Dermis microvascular lymphatic vessel endothelial cell (primary cell): Measurements from ENCODE around the gene CATSPERD. TPM values are rescaled to one million over a fixed set of nuclear protein-coding genes. Genes with fewer than 3 reads are reported as not detected.

Experiments
- DNase-seq, 2 donors: peaks; one replicate each; pipeline versions ENCODE4 v3.0.0 to v3.0.0-alpha.2; 2010; ENCODE audit warnings: low read depth in 2 of 2
- total RNA-seq: library from RNA; depleted of rRNA; stranded (reverse); fragments of >200 nt; gene quantifications from 2 replicates; pipeline ENCODE4 v1.2.1, GENCODE V29; 2014

The CATSPERD gene
- total RNA-seq, 1 donor from 2014 or later, result not detected

- peak in 1 of 2 donors; percentile 55 for DNase-seq
Observed at GRCh38 chr19:5805462-5806132, 85.2 kb downstream of the CATSPERD start.

- DNase-seq, result no peak
Observed at GRCh38 chr19:5806133-5806489, 85.7 kb downstream of the CATSPERD start.

GRCh38 chr19:5806905-5807304 is 86.5 kb downstream of the CATSPERD start:
- no peak for DNase-seq

GRCh38 chr19:5808120-5808816 is 87.8 kb downstream of the CATSPERD start:
- DNase-seq, result no peak

GRCh38 chr19:5809053-5809452 is 88.6 kb downstream of the CATSPERD start:
- no peak for DNase-seq

- DNase-seq, result no peak
Observed at GRCh38 chr19:5809469-5809868, 89.0 kb downstream of the CATSPERD start.

- DNase-seq, result no peak
Observed at GRCh38 chr19:5811117-5811516, 90.7 kb downstream of the CATSPERD start.

- DNase-seq, result no peak
Observed at GRCh38 chr19:5814123-5814851, 93.8 kb downstream of the CATSPERD start.

- DNase-seq, result no peak
Observed at GRCh38 chr19:5814852-5815246, 94.4 kb downstream of the CATSPERD start.

GRCh38 chr19:5817218-5817617 is 96.8 kb downstream of the CATSPERD start:
- DNase-seq, result no peak

GRCh38 chr19:5818594-5818993 is 98.2 kb downstream of the CATSPERD start:
- DNase-seq, result no peak

- no peak for DNase-seq
Observed at GRCh38 chr19:5820785-5821184, 100.3 kb downstream of the CATSPERD start.

GRCh38 chr19:5821521-5822180 is 101.2 kb downstream of the CATSPERD start:
- DNase-seq, result no peak

- DNase-seq, result no peak
Observed at GRCh38 chr19:5822181-5822844, 101.9 kb downstream of the CATSPERD start.

- DNase-seq, result no peak
Observed at GRCh38 chr19:5823579-5824281, 103.3 kb downstream of the CATSPERD start.

GRCh38 chr19:5824751-5825150 is 104.3 kb downstream of the CATSPERD start:
- no peak for DNase-seq

- no peak for DNase-seq
Observed at GRCh38 chr19:5825178-5825577, 104.7 kb downstream of the CATSPERD start.

- DNase-seq, result no peak
Observed at GRCh38 chr19:5826531-5827341, 106.3 kb downstream of the CATSPERD start.

- no peak for DNase-seq
Observed at GRCh38 chr19:5827342-5827890, 107.0 kb downstream of the CATSPERD start.
